ENCODE measurements around the gene CAB39L. TPM values are rescaled to one million over a fixed set of nuclear protein-coding genes. Genes with fewer than 3 reads are reported as not detected.

CAB39L gene
- polyA plus RNA-seq, 2 of the 4 experiments (the other 2 are of a cell fraction) = 2.3 to 5.2 TPM

- DNase-seq (ENCODE audit: low read depth in 1 of 2, low spot score in 1 of 2) (no peak), ATAC-seq (no peak), FAIRE-seq (no peak)
- no peak for TF ChIP-seq NR3C1 (IDR thresholded peaks at IDR 0.05)
- TF ChIP-seq CEBPB (IDR thresholded peaks at IDR 0.05) = no peak
- Histone ChIP-seq H3K4me1 (no peaks in the 10 kb centered on the region), H3K4me3 (no peak overlapping the region), H3K9me3 (no peaks in the 10 kb centered on the region), H3K27ac (no peak overlapping the region), H3K4me2 (no peak overlapping the region)
- WGBS (ENCODE audit: missing lambda C conversion rate) = 65% methylated on average over 5 of the region's 5 CpGs
- CTCF ChIA-PET = no interaction called here
- POLR2A ChIA-PET = no interaction called here
These were observed 76.0 kb downstream of the CAB39L start for GRCh38 chr13:49367640-49368422.

- H3K4me2 ChIP-seq = no peak overlapping the region
- H3K9me3 ChIP-seq = no peaks in the 10 kb centered on the region
- DNase-seq (ENCODE audit: low read depth in 1 of 2, low spot score in 1 of 2) = no peak
- CTCF ChIA-PET = no interaction called here
- no peaks in the 10 kb centered on the region for H3K4me1 ChIP-seq
- ATAC-seq = no peak
- TF ChIP-seq RFX5 (IDR thresholded peaks at IDR 0.05) (no peak), HEYL (CRISPR knock-in tag; IDR thresholded peaks at IDR 0.05) (no peak)
- no peak overlapping the region for H3K27ac ChIP-seq
- 30% methylated on average over 2 of the region's 2 CpGs for WGBS (ENCODE audit: missing lambda C conversion rate)
- H3K4me3 ChIP-seq = no peak overlapping the region
- FAIRE-seq = no peak
- POLR2A ChIA-PET = no interaction called here
These were observed 77.0 kb downstream of the CAB39L start for GRCh38 chr13:49366841-49367240.

GRCh38 chr13:49357694-49358093 is 86.2 kb downstream of the CAB39L start:
- ChIA-PET CTCF (no interaction called here), POLR2A (no interaction called here)
- no peak for ATAC-seq
- DNase-seq (ENCODE audit: low read depth in 1 of 2, low spot score in 1 of 2) = no peak
- WGBS (ENCODE audit: missing lambda C conversion rate) = 49% methylated on average over 2 of the region's 2 CpGs
- peaks cover 8% of the 10 kb centered on the region; the same call in 1 of the 3 replicates for H3K9me3 ChIP-seq
- FAIRE-seq = no peak
- H3K27ac ChIP-seq = no peak overlapping the region
- no peak overlapping the region for H3K4me3 ChIP-seq
- no peaks in the 10 kb centered on the region for H3K4me1 ChIP-seq
- no peak overlapping the region for H3K4me2 ChIP-seq
- TF ChIP-seq JUNB (IDR thresholded peaks at IDR 0.05) = no peak
- TF ChIP-seq SREBF2 (IDR thresholded peaks at IDR 0.05) = no peak
- no peak for TF ChIP-seq ATOH8 (CRISPR knock-in tag; IDR thresholded peaks at IDR 0.05; ENCODE audit: low read depth)
- no peak for TF ChIP-seq CTCF (IDR thresholded peaks at IDR 0.05)
- no peak for TF ChIP-seq CHD2 (IDR thresholded peaks at IDR 0.05; ENCODE audit: low read length, partially characterized antibody)
- TF ChIP-seq RCOR1 (IDR thresholded peaks at IDR 0.05; ENCODE audit: low read depth, low read length) = no peak
- no peak for TF ChIP-seq EHF (CRISPR knock-in tag; IDR thresholded peaks at IDR 0.05)
- TF ChIP-seq FOXS1 (CRISPR knock-in tag; IDR thresholded peaks at IDR 0.05) = no peak
- no peak for TF ChIP-seq MAX (IDR thresholded peaks at IDR 0.05)
- TF ChIP-seq JUN (IDR thresholded peaks at IDR 0.05) = no peak
- no peak for TF ChIP-seq CHD4 (IDR thresholded peaks at IDR 0.05; ENCODE audit: borderline replicate concordance)
- no peak for TF ChIP-seq EP300 (IDR thresholded peaks at IDR 0.05)

- DNase-seq (ENCODE audit: low read depth in 1 of 2, low spot score in 1 of 2) (no peak), FAIRE-seq (no peak)
These were observed 87.6 kb downstream of the CAB39L start for GRCh38 chr13:49356223-49356622.

More at GRCh38 chr13:49356223-49356622, 87.6 kb downstream of the CAB39L start:
- TF ChIP-seq CEBPB (IDR thresholded peaks at IDR 0.05) (no peak), CHD4 (IDR thresholded peaks at IDR 0.05; ENCODE audit: borderline replicate concordance) (no peak), JUN (IDR thresholded peaks at IDR 0.05) (no peak), ZFP36 (IDR thresholded peaks at IDR 0.05; ENCODE audit: borderline replicate concordance, partially characterized antibody) (no peak), PHF8 (IDR thresholded peaks at IDR 0.05; ENCODE audit: borderline replicate concordance, low read depth) (no peak), FOXS1 (CRISPR knock-in tag; IDR thresholded peaks at IDR 0.05) (no peak), FOSL2 (IDR thresholded peaks at IDR 0.05) (no peak), FOSL2 (CRISPR knock-in tag; IDR thresholded peaks at IDR 0.05) (no peak), REST (IDR thresholded peaks at IDR 0.05) (no peak), JUNB (IDR thresholded peaks at IDR 0.05) (no peak), NPAS2 (CRISPR knock-in tag; IDR thresholded peaks at IDR 0.05; ENCODE audit: borderline replicate concordance) (no peak), MAX (IDR thresholded peaks at IDR 0.05) (no peak), SREBF2 (IDR thresholded peaks at IDR 0.05) (no peak), RCOR1 (IDR thresholded peaks at IDR 0.05; ENCODE audit: low read depth, low read length) (no peak), TFCP2L1 (CRISPR knock-in tag; IDR thresholded peaks at IDR 0.05) (no peak), MAZ (IDR thresholded peaks at IDR 0.05; ENCODE audit: borderline replicate concordance, low read depth, low read length) (no peak), HEYL (CRISPR knock-in tag; IDR thresholded peaks at IDR 0.05) (no peak)
- Histone ChIP-seq H3K4me3 (no peak overlapping the region), H3K4me2 (no peak overlapping the region), H3K4me1 (no peaks in the 10 kb centered on the region), H3K27ac (no peak overlapping the region), H3K9me3 (peaks cover 8% of the 10 kb centered on the region; the same call in 1 of the 3 replicates)
- no peak for ATAC-seq
- POLR2A ChIA-PET = no interaction called here
- CTCF ChIA-PET = no interaction called here
